Cardiac atrium fibroblast (primary cell): Measurements from ENCODE around the gene SF3B2. TPM values are rescaled to one million over a fixed set of nuclear protein-coding genes. Genes with fewer than 3 reads are reported as not detected.

ENCODE experiments used
- total RNA-seq: library from RNA; depleted of rRNA; stranded (reverse); fragments of >200 nt; gene quantifications from 2 replicates; pipeline ENCODE4 v1.2.3, GENCODE V29; 2015

SF3B2 gene
- 103 and 107 TPM in 2 replicates for total RNA-seq

GRCh38 chr11:66051766-66052663 lies at the start of gene SF3B2:
Gene SF3B2, plus strand, starts transcription at chr11:66052364. Its CDS starts 21 bp downstream, at chr11:66052385.

GRCh38 chr11:66011785-66012303 lies 40.3 kb upstream of the SF3B2 start, which contains the start of gene CST6:
Gene CST6, plus strand, starts transcription at chr11:66012008. Its CDS starts 37 bp downstream, at chr11:66012045.

GRCh38 chr11:66026017-66026529 lies 26.1 kb upstream of the SF3B2 start, which contains the start of gene CATSPER1:
Gene CATSPER1, minus strand, starts transcription at chr11:66026479. Its CDS starts 100 bp downstream, at chr11:66026379.

GRCh38 chr11:66048547-66049323 lies 3.4 kb upstream of the SF3B2 start, which contains the start of gene GAL3ST3:
Gene GAL3ST3, minus strand, starts transcription at chr11:66049161. Its CDS starts 3,746 bp downstream, at chr11:66045415.

GRCh38 chr11:66069715-66070603 lies 17.8 kb downstream of the SF3B2 start, which contains the start of gene PACS1:
Gene PACS1, plus strand, starts transcription at chr11:66070272. Its CDS starts 215 bp downstream, at chr11:66070487.

Other genes starting within 250 kb of the SF3B2 start
- 0.32 and 1.3 TPM in 2 replicates for gene SNX32, start 218.4 kb upstream of the SF3B2 start, total RNA-seq
- 1,265 and 1,321 TPM in 2 replicates for gene CFL1, start 194.2 kb upstream of the SF3B2 start, total RNA-seq
- 32.7 and 38.1 TPM in 2 replicates for gene MUS81, start 191.9 kb upstream of the SF3B2 start, total RNA-seq
- gene EFEMP2, start 179.6 kb upstream of the SF3B2 start, total RNA-seq: 199 and 280 TPM in 2 replicates
- gene CTSW, start 172.5 kb upstream of the SF3B2 start, total RNA-seq: not detected in 2 replicates
- gene FIBP, start 163.9 kb upstream of the SF3B2 start, total RNA-seq: 101 and 125 TPM in 2 replicates
- 75.8 and 91.2 TPM in 2 replicates for gene CCDC85B, start 161.7 kb upstream of the SF3B2 start, total RNA-seq
- 33.4 and 37.7 TPM in 2 replicates for gene FOSL1, start 152.0 kb upstream of the SF3B2 start, total RNA-seq
- 12.3 and 14.6 TPM in 2 replicates for gene C11orf68, start 133.3 kb upstream of the SF3B2 start, total RNA-seq
- 122 and 141 TPM in 2 replicates for gene DRAP1, start 132.9 kb upstream of the SF3B2 start, total RNA-seq
- not detected in 2 replicates for gene TSGA10IP, start 106.9 kb upstream of the SF3B2 start, total RNA-seq
- gene SART1, start 90.6 kb upstream of the SF3B2 start, total RNA-seq: 23.3 and 25.5 TPM in 2 replicates
- 24.9 and 36.8 TPM in 2 replicates for gene EIF1AD, start 50.2 kb upstream of the SF3B2 start, total RNA-seq
- 48.0 and 54.7 TPM in 2 replicates for gene BANF1, start 49.9 kb upstream of the SF3B2 start, total RNA-seq
- gene CST6, start 40.4 kb upstream of the SF3B2 start, total RNA-seq: 0.32 TPM in 1 of 2 replicates, not detected in the other
- not detected in 2 replicates for gene CATSPER1, start 25.9 kb upstream of the SF3B2 start, total RNA-seq
- not detected in 2 replicates for gene GAL3ST3, start 3.2 kb upstream of the SF3B2 start, total RNA-seq
- 40.3 and 48.8 TPM in 2 replicates for gene PACS1, start 17.9 kb downstream of the SF3B2 start, total RNA-seq
- 12.3 and 15.0 TPM in 2 replicates for gene KLC2, start 205.3 kb downstream of the SF3B2 start, total RNA-seq
- 147 and 156 TPM in 2 replicates for gene RAB1B, start 216.3 kb downstream of the SF3B2 start, total RNA-seq
- gene CNIH2, start 225.8 kb downstream of the SF3B2 start, total RNA-seq: not detected in 2 replicates
- gene YIF1A, start 236.8 kb downstream of the SF3B2 start, total RNA-seq: 199 and 214 TPM in 2 replicates
- 0.54 and 1.5 TPM in 2 replicates for gene TMEM151A, start 239.5 kb downstream of the SF3B2 start, total RNA-seq